ENCODE measurements around the gene NOL4.
"Not testable (repeated sequence)": the region's sequence is repeated elsewhere in the genome, so short reads cannot be mapped to it uniquely, and the experiment has no call there.

NOL4 gene, protein sequence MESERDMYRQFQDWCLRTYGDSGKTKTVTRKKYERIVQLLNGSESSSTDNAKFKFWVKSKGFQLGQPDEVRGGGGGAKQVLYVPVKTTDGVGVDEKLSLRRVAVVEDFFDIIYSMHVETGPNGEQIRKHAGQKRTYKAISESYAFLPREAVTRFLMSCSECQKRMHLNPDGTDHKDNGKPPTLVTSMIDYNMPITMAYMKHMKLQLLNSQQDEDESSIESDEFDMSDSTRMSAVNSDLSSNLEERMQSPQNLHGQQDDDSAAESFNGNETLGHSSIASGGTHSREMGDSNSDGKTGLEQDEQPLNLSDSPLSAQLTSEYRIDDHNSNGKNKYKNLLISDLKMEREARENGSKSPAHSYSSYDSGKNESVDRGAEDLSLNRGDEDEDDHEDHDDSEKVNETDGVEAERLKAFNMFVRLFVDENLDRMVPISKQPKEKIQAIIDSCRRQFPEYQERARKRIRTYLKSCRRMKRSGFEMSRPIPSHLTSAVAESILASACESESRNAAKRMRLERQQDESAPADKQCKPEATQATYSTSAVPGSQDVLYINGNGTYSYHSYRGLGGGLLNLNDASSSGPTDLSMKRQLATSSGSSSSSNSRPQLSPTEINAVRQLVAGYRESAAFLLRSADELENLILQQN

DNA sequence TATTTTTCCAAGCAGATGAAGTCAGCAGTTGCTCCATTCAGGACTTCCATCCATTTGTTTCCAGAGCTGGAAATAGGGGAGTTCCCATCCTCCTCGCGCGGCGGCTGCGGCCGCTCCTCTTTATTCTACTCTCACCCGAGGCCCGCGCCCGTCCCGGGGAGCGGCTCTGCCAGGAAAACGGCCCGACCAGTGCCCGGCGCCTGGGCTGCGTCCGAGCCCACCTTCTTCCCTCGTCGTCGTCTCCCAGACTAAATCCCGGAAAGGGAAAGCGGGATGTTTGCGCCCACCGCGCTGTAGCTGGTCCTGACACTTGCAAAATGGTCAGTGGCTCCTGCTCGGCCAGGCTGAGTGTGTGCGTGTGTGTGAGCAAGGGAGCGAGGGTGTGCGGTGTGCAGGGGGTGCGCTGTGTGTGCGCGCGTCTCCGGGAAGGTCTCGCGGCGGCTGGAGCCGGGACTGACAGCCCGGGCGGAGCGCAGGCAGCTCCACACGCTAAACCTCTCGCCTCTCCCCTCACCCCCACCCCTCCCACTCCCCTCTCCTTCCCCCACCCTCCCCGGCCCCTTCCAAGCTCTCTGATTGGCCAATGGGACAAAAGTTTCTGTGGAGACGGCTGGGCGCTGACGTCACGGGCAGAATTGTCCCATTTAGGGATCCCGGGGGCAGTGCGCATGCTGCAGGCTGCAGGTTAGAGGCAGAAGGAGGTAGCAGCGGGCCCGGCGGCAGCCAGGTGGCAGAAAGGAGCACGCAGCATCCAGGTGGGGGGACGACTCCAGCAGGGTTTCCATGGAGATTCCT, at the start of gene NOL4:
Gene NOL4, minus strand, starts transcription at position 491 of the 795 bp plus-strand sequence. CDS start 1,660 bp downstream, outside the sequence.
- DNase-seq, result no peak

DNA sequence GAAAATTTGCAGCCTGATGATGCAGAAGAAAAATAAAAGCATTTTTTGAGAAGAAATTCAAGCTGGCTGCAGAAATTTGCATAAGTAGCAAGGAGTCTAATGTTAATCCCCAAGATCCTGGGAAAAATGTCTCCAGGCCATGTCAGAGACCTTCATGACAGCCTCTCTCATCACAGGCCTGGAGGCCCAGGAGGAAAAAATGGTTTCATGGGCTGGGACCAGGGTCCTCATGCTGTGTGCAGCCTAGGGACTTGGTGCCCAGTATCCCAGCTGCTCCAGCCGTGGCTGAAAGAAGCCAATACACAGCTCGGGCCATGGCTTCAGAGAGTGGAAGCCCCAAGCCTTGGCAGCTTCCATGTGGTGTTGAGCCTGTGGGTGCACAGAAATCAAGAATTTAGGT, 41.3 kb upstream of the NOL4 start:
- DNase-seq, result not testable (repeated sequence)

DNA sequence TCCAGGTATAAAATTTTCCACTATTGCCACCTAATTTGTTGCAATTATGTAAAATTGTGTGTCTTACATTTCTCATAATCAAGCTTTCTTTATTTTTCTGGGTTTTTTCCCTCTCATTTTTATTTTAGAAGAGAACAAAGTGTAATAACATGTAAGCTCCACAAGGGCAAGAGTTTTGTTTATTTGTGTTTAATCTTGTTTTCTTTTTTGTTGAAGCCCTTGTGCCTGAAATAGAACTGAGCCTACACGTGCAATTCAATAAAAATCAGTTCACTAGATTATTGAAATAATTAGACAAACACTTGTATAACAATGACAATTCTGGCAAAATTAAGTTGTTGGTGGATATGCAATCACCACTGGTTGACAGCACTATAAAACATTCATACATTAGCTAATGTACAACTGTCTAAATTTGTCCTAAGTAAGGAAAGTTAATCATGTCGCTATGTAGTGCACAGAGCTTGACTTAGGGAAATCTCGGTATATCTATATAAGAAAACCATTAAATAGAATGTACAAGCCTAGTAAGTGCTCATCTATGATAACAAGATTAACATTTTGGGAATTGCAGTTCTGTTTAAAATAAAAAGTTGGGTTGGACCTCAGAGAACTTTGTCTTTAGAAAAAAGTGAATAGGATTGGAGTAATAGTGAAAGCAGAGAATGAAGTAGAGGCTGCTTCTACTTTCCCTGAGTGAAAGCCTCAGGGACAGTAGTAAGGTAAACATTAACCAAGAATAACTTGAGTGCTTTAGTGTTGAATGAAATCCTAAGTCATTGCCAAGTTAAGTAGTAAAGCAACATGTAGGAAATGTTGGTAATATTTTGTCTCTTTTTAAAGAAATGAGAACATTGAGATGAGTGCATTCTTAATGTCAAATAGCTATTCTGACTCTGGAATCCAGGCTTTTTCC, 37.4 kb upstream of the NOL4 start:
- no peak for DNase-seq

DNA sequence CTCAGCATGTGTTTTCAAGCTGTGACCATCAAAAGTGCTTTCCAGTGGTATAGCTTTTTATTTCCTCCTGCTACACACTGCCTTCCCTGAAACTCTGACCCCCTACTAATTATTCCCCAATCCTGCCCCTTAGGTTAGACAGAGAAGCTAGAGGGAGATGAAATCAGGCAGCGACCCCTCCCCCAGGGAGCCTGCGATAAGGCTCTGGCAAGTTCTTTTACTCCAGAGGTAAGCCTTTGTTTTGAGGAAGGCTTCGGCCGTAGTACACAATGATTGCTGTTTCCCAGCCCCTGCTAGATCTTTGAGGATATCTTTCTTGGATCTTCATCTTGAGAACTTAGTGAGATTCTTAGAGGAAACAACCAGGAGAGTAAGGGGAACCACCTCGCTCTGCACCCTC, 33.5 kb upstream of the NOL4 start:
- DNase-seq, result no peak

DNA sequence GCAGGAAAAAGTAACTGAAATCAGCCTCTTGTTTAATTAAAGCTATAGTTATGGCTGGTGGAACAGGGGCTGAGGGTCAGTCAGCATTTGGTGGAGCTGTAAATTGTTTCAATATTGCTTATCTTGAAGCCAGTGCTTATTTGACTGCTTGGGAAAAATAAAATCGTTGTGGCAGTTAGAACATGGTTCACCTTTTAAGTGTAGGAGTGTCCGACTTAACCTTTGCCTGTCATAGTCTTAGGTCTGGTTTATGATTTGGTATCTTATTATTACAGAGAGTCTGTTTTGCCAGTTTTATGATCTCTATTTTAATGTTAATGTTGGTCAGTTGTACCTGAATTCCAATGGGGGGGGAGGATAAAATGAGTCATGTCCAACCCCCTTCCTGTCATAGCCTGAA, 27.2 kb upstream of the NOL4 start:
- no peak for DNase-seq

DNA sequence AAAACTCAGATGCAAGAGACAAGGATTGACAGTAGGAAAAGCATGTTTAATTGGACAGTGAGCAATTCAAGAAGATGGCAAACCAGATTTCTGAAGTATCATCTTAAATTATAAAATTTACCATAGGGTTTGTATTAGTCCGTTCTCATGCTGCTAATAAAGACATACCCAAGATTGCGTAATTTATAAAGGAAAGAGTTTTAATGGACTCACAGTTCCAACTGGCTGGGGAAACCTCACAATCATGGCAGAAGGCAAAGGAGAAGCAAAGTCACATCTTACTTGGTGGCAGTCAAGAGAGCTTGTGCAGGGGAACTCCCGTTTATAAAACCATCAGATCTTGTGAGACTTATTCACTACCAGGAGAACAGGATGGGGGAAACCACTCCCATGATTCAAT, 24.0 kb upstream of the NOL4 start:
- DNase-seq, result no peak

DNA sequence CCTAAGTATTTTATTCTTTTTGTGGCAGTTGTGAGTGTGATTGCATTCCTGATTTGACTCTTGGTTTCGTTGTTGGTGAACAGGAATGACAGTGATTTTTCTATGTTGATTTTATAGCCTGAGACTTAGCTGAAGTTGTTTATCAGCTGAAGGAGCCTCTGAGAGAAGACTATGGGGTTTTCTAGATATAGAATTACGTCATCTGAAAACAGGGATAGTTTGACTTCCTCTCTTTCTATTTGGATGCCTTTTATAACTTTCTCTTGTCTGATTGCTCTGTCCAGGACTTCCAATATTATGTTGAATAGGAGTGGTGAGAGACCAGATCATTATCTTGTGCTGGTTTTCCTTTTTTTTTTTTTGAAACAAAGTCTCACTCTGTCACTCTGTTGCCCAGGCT, 18.0 kb upstream of the NOL4 start:
- no peak for DNase-seq

DNA sequence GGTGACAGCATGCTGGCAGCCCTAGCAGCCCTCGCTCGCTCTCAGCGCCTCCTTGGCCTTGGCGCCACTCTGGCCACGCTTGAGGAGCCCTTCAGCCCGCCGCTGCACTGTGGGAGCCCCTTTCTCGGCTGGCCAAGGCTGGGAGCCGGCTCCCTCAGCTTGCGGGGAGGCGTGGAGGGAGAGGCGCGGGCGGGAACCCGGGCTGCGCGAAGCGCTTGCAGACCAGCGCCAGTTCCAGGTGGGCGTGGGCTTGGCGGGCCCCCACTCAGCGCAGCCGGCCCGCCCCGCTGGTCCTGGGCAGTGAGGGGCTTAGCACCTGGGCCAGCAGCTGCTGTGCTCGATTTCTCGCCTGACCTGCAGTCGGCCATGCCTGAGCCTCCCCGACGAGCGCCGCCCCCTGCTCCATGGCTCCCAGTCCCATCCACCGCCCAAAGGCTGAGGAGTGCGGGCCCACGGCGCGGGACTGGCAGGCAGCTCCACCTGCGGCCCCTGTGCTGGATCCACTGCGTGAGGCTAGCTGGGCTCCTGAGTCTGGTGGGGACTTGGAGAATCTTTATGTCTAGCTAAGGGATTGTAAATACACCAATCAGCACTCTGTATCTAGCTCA, 9.2 kb upstream of the NOL4 start:
- not testable (repeated sequence) for DNase-seq

DNA sequence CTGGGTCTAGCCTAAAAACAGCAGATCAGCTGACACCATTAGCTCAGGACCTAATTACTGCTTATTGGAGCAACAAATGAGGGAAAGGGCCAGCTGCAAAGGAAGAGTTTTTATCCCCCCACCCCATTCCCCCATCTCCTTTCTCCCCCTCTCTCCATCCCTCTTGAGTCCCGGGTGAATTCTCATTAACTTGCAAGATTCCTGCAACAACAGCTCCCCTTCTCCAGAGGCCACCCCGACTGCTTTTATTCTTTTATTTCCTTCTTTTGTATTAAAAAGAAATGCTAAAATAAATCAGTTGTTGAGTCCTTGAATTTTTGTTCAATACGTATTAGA, 473 bp upstream of the NOL4 start:
- DNase-seq, result no peak

DNA sequence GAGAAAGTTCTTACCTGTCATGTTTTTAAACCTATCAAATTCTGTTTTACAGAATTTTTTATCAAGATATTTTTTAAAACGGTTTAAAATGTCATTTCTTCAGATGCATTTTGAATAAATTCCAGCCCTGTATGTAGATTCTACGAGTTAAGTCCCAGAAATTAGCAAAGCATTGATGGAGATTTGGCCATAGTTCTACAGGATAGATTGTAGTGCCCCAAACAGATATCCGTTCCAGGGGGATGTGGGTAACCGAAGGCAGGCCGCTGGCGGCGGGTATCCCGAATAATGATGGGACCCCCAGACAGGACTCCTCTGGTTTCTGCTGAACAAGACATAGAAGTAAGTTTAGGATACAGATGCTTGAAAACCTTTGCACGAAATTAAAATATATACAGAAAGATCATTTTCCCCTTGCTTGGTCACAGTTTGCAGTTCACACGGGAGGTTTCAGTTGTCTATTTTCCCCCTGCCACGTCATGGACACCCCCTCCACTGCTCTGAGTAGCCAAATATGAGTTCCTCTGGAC, 755 bp downstream of the NOL4 start:
- DNase-seq, result no peak

DNA sequence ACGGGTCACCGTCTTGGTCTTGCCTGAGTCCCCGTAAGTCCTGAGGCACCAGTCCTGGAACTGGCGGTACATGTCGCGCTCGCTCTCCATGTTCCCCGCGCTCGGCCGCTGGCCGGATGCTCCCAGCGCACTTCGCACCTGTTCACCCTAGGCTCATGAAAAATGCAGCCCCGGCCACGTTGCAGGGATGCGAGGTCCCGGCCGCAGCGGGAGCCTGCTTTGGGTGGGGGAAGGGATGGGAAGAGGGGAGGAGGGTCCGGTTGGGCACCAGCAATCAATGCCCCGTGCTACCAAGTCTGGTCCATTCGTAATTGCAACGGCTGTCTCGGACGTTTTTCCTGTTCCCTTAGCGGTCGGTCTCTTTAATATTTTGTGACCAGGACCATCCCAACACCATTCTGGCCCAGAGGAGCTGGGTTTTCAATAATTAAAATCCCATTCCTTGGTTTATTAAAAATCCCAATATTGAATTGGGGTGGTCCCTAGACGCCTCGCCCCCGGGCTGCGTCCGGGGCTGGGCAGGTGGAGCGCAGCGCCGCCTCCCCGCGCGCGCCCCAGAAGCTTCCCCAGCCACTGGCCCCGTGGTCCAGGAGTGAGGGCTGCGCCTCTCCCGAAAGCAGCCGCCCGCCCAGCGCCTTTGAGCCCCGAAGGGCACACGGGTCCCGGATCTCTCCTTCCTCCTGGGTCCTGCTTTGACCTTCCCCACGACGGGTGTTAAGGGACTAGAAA, 1.4 kb downstream of the NOL4 start:
- DNase-seq, result no peak

DNA sequence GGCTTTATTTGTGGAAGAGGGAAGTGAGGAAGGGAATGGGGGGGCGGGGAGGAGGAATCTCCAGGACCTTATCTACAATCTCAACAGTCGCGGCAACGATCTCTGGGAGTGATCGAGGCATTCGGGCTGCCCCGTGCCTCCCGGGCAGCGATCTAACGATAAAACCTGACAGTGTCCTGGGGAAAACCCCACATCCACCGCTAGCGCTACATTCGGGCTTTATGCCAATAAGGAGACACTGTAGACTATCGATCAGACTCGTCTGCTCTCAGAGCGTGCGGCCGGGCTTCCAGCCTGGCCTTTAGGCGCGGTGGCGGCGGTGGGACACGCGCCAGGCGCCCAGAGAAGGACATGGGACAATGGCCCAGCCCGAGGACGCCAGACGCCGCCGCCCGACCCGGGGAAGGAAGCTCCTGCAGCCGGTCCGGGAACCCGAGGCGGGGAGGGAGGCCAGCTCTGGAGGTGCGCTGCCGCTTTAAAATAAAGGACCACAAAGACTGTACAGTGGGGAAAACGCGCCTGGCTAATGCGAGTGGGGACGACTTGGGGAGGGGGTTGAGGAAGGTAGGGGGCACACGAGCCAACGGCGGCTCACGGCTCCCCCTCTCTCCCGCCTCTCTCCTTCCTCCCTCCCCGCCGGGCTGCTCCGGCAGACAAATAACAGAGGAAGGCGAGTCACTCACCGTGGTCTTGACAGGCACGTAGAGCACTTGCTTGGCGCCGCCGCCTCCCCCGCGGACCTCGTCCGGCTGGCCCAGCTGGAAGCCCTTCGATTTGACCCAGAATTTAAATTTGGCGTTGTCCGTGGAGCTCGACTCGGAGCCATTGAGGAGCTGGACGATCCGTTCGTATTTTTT, 2.2 kb downstream of the NOL4 start:
- DNase-seq, result no peak

DNA sequence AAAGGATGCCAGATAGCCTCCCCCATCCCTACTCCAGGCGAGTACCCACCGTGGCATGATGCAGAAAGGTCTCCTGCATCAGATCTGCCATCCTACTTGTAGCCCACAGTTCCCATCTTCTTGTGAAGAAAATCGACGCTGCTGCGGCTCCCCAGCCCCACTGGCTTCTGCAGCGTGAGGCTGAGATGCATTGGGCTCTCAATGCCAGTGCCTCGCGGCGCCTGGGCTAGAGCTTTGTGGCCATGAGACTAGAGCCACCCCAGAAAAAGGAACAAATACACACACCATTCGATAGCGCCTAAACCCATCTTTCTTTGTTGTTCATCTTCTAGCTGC, 2.8 kb downstream of the NOL4 start:
- DNase-seq, result no peak

DNA sequence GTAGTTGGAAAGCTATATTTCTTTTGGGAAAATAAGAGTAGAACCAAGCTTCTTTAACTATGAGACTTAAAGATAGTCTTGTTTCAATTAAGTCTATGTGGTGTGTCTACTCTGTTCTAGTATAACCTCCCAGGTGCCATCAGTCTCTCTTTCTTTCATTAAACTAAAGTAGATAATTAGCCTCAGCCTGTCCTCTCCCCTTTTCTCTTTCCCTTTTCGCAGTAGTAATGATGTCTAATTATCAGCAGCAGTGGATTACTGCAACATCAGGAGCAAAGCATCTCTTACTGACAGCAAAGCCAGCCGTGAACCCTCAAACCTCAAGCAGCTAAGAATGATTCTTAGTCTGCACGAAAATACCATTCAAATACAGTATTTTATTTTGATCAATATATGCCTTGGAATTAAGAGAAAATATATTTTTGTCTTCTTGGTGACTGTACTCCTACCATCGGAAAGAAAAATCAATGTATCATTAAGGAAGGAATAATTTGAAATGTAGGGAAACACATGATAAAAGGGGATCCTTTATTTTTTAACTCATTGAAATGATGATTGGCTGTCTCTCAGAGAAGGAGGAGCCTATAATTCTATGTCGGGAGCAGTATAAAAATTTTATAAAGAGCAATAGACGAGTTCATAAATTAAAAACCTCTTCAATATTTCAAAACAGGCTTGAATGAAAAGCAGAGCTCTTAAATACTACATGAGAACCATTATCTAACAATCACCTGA, 4.5 kb downstream of the NOL4 start:
- no peak for DNase-seq

DNA sequence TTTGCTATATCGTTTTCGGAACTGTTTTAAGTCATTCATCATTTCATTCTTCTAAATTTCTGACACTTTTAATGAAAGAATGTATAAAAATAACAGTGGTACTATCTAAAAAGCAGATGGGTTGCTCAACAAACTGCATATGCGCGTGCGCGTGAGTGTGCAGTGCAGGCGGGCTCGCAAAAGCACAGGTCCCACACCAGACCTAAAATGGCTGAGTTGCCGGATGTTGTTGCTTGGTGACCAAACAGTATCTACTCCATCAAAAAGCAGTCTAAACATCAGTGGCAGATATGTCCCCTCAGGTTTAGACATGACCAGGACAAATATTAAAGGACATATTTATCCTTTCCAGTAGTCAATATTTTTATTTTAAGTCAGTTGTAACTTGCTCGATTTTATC, 5.1 kb downstream of the NOL4 start:
- no peak for DNase-seq

DNA sequence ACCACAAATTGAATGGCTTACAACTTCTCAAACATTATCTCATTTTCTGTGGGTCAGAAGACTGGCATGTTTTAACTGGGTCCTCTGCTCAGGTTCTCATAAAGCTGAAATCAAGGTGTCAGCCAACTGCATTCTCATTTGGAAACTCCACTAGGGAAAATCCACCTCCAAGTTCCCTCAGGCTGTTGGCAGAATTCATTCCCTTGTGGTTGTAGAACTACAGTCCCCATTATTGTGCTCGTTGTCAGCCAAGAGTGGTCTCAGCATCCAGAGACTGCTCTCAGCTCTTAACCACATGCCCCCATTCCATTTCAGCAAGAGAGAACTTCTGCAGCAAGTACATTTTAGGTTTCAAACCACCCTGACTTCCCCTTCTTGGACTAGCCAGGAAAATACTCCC, 12.2 kb downstream of the NOL4 start:
- no peak for DNase-seq

DNA sequence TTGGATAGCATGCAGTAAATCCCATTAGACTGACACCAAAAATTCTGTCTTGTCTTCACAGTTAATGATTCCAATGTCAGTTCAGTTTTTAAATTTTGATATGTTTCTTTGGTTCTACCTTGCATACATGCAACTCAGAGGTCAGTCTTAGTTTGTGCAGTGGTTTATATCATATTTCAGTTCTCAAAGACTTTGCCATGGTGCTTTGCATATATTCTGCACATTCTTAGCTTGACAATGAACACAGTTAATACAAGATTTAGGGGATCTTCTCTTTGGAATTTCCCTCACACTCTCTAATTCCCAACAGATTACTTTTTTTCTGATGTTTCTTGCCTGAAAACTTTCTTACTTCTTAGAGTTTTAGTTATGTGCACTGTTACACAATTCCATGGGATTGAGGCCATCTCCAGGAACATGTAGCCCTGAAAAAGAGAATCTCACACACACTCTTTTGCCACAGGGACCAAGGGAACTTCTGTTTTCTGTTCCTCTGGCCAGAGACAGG, 17.3 kb downstream of the NOL4 start:
- no peak for DNase-seq

DNA sequence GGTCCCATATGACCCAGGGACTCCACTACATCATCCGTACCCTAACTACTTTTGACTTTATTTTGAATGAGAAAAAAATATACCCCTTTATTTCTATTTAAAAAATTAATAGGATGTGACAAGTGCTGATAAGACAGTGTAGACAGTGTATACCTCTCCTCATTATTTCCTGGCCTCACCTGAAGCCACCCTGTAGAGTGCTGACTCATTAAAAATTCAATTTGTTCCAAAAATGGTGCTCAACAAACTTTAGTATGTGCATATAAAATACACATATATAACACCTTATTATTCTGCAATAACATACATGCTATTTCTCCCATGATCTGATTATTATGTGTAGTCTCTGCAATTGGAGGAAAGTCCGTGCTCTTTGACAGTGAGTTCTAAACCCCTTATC, 20.8 kb downstream of the NOL4 start:
- no peak for DNase-seq

DNA sequence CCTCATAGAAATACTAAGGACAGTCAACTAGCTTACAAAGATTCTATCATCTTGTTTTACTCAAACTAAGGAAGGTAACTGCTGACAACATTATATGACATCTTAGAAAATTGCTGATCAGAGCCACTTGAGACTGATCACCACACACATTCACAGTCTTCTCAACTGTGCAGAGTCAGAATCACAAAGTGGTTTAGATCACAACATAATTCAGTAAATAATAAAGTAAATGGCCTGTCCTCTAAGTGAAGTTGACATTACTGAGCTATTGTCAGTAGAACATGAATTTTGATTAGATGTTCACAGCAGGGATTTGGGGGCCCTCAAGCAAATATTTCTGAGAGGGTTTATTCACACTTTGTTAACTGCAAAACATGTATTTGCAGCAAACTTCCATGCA, 28.5 kb downstream of the NOL4 start:
- no peak for DNase-seq

DNA sequence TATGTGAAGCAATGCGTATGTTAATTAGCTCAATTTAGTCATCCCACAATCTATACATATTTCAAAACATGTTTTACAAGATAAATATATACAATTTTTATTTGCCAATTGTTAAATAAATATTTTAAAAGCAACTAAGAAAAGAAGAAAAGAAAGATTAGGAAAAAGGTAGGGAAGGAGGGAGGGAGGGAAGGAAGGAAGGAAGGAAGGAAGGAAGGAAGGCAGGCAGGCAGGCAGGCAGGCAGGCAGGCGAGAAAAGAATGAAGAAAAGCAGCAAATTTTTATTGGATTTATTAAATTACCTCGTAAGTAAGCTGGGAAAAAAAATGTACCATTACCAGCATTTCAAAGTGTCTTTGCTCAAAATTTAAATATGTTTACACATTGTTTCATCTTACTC, 30.5 kb downstream of the NOL4 start:
- DNase-seq, result no peak

All from activated CD4-positive, CD25-positive, alpha-beta regulatory T cell (primary cell).